Measurements from ENCODE around the gene KLF7.

Gene KLF7

DNA sequence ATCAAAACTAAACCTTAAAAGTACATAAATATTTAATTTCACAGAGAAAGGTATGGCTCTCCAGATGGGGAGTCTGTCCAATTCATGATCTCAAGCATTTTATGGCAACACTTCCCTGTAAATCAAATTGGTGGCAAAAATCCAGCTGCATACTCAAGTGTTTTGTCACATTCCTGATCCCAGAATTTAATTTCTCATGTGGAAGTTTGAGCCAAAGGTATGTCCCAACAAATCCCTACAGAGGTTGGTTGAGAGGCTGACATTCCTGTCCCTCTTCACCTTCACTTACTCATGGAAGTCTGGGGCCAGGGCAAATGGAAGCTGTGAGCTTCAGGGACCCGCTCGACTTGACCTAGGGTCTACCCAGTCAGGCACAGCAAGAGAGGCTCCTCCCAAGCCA lies 17.7 kb downstream of the KLF7 start:
- DNase-seq (ENCODE audit: low read depth) = peak; percentile 38

- DNase-seq (ENCODE audit: low read depth) = no peak
Observed at GRCh38 chr2:207144173-207144785, 21.5 kb downstream of the KLF7 start.

- no peak for DNase-seq (ENCODE audit: low read depth)
Observed at GRCh38 chr2:207143215-207144172, 22.3 kb downstream of the KLF7 start.

DNA sequence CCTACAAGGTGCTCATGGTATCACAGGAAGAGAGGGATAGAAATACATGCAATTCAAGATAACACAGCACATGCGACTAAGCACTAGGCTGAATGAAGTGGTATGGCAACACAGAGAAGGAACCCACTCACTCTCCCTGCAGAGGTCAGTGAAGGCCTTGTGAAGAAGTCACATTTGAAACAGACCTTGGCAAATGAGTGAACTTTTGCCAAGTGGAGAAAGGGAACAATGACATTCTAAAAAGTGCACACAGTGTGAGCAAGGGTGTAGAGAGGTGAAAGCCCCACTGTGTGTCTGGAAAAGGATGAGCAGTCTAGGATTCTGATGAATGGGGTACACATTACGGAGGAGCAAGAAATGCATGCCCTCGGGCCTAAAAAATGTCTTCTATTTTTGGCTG lies 23.3 kb downstream of the KLF7 start:
- peak; percentile 28 for DNase-seq (ENCODE audit: low read depth)

DNA sequence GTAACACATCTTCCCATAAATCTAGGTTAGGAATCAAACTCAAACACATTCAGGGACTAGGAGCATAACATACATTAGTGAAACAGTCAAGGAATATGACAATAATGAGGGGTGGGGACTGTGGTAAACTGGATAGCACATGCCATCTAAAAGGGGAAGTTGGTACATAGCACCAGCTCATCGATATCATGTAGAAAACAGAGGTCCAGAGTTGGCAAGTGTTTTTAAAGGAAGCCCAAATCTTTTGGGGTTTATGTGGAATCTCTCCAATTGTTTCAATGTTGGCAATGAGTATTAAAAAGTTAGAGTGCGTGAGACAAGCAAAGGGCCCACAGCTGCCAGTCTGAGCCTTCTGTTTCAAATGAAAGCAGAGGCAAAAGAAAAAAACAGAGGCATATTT lies 24.4 kb downstream of the KLF7 start:
- no peak for DNase-seq (ENCODE audit: low read depth)

DNA sequence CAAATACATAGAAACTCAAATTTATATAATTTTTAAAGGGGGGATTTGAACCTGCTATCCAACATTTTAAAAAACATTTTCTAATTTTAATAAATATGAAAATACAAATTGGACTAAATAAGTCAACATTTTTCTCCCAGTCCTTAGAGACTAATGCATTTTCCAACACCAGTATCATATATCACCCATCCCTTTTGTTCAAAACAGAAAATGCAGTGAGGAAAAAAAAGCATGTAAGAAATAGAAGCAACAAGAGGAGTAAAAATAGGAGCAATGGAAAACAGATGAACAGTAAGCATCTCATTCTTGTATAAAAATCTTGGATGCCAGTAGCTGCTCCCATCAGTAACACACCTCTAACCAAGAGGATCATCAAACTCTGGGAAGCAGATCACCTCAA lies 25.5 kb downstream of the KLF7 start:
- DNase-seq (ENCODE audit: low read depth) = no peak

- DNase-seq (ENCODE audit: low read depth) = no peak
Observed at GRCh38 chr2:207139552-207139951, 26.2 kb downstream of the KLF7 start.

GRCh38 chr2:207138627-207139297 lies 27.0 kb downstream of the KLF7 start:
- no peak for DNase-seq (ENCODE audit: low read depth)

GRCh38 chr2:207137596-207138337 lies 28.0 kb downstream of the KLF7 start:
- no peak for DNase-seq (ENCODE audit: low read depth)

DNA sequence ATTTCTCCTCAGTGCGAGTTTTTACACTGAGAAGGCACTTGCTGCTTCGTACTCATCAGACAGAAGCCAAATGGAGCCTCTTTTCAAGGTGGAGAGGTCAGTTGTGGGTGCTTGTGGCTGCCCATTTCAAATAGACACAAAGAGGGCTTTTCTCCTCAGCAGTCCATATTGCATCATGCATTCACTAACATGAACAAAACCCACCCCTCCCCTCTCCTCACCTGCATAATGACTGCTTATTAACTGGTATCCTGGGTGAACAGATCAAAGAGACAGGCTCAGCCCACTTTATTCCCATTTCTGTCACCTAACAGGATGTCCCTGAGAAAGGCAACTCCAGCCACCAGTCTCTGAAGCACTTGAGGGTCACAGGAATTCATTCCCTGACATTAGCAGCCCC lies 28.9 kb downstream of the KLF7 start:
- no peak for DNase-seq (ENCODE audit: low read depth)

- peak; percentile 32 for DNase-seq (ENCODE audit: low read depth)
Observed at GRCh38 chr2:207135801-207136457, 29.8 kb downstream of the KLF7 start.

DNA sequence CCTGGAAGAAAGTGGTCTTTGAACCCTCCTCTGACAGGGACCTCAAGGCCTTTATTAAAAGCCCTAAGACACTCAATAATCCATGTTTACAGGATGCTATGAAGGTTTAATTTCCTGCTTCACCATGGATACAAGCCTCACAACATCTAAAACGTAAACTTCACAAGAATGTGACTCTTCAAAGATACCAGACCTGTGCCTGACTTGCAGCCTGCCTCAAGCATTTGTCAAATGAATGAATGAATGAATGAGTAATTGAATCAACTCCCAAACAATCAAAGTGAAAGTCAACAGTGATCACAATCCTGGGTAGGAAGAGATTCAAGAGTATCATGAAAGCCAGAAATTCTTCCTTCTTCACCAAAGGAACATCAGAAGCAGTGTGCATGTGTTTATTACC lies 30.4 kb downstream of the KLF7 start:
- peak; percentile 71 for DNase-seq (ENCODE audit: low read depth)

- DNase-seq (ENCODE audit: low read depth) = peak; percentile 88
Observed at GRCh38 chr2:207133820-207134519, 31.8 kb downstream of the KLF7 start.

- DNase-seq (ENCODE audit: low read depth) = no peak
Observed at GRCh38 chr2:207133458-207133819, 32.3 kb downstream of the KLF7 start.

- no peak for DNase-seq (ENCODE audit: low read depth)
Observed at GRCh38 chr2:207132019-207132418, 33.7 kb downstream of the KLF7 start.

- no peak for DNase-seq (ENCODE audit: low read depth)
Observed at GRCh38 chr2:207131594-207131993, 34.2 kb downstream of the KLF7 start.

DNA sequence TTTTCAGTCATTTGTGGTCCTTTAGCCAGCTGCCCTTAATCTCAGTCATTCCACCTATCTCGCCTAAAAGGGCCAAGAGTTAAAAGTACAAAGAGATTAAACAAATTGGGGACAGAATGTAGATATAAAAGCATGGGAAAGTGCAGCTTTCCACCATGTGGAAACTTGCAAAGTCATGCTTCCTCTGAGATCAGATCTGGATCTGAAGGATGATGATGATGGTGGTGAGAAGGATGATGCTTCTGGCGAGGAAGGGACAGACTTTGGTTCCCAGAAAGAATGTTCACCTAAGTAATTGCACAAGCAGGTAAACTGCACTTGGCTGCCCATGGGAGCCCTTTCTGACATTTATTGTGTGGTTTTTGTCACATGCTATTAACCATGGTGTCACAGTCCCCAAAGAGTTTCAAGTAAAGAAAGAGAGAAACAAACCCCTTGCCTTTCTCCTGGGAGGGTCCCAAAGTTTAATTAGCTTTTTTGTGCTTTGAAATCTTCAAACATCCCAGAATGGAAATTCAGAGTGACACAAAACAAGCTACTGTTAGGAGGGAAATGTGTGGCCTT lies 34.7 kb downstream of the KLF7 start:
- no peak for DNase-seq (ENCODE audit: low read depth)

DNA sequence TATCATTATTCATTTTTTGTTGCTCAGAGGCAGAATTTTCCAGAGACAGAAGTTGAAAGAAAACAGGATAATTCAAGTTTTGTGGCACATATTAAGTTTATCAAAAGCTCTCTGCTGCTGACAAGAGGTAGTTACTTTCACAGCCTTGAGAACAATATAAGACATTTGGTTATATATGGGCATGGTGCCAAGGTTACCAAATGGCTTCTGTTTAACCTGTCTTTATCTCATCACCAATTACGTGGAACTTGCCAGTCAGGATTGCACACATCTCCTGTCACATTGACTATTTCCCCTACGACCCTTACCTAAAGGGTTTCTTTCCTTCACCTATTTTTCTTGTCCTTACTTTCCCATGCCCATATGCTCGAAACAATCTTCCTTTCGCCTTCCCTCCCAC lies 35.9 kb downstream of the KLF7 start:
- no peak for DNase-seq (ENCODE audit: low read depth)

DNA sequence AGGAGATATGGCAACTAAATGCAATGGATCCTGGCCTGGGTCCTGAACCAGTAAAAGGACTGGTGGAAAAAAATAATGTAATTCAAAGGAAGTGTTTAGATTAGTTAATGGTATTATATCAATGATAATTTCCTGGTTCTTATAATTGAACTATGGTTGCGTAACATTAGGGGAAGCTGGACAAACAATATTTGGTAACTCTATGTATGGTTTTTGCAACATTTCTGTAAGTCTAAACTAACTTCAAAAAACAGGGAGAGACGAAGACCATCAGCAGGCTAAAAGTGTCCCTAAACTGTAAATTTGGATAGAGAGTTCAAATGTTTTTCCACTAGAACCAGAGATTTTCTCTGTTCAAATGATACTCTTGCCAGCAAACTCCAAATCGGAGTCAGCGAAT lies 36.9 kb downstream of the KLF7 start:
- no peak for DNase-seq (ENCODE audit: low read depth)

GRCh38 chr2:207126724-207127308 lies 38.9 kb downstream of the KLF7 start:
- DNase-seq (ENCODE audit: low read depth) = peak; percentile 56

Measured in ELR (cell line).